ENCODE measurements around the gene APBA2.

GRCh38 chr15:28943146-28943545, 57.4 kb downstream of the APBA2 start:
- TF ChIP-seq CTCF (IDR thresholded peaks at IDR 0.05) (no peak), POLR2AphosphoS5 (IDR thresholded peaks at IDR 0.05; ENCODE audit: low read depth, low read length) (no peak), SIN3A (IDR thresholded peaks at IDR 0.05; ENCODE audit: borderline replicate concordance, insufficient read depth, low read depth, low read length) (no peak)
